ENCODE results near the gene SKI.

GRCh38 chr1:2288816-2289536 lies 60.9 kb downstream of the SKI start:
- TF ChIP-seq EZH2 (IDR thresholded peaks at IDR 0.05; ENCODE audit: low read length, missing control alignments), result no peak
- TF ChIP-seq CTCF (conservative IDR thresholded peaks at IDR 0.05 in 1 of 2, IDR thresholded peaks at IDR 0.05 in 1 of 2; ENCODE audit: low read depth in 1 of 2, low read length in 2 of 2), result no peak
